ENCODE results near the gene NCDN. TPM values are rescaled to one million over a fixed set of nuclear protein-coding genes. Genes with fewer than 3 reads are reported as not detected.

Gene NCDN
- total RNA-seq, 2 donors from 2014 or later, result 37.6 to 49.4 TPM

GRCh38 chr1:35554266-35555211 is 3.1 kb upstream of the NCDN start:
- no peaks in the 10 kb centered on the region for H3K36me3 ChIP-seq
- peak; percentile 89 for DNase-seq (ENCODE audit: low spot score)
- intact Hi-C loops (cut with DNase I), result loop anchor here (5.0 kb wide), 1 partner anchor 362 kb away; the partner anchor contains the start of gene SFPQ

GRCh38 chr1:35555212-35555584 is 2.4 kb upstream of the NCDN start:
- DNase-seq (ENCODE audit: low spot score), result no peak
- WGBS, result 46% methylated on average over 4 of the region's 4 CpGs
- H3K27me3 ChIP-seq (replicated peaks; ENCODE audit: insufficient read depth), result no peaks in the 10 kb centered on the region
- H3K4me1 ChIP-seq (replicated peaks), result peaks cover 3% of the 10 kb centered on the region
- no peak overlapping the region for H3K27ac ChIP-seq
- intact Hi-C loops (cut with DNase I), result loop anchor here (5.0 kb wide), 1 partner anchor 363 kb away; the partner anchor contains the start of gene SFPQ
- TF ChIP-seq POLR2AphosphoS5 (IDR thresholded peaks at IDR 0.05), result no peak
- TF ChIP-seq CTCF (IDR thresholded peaks at IDR 0.05), result no peak
- TF ChIP-seq POLR2A (IDR thresholded peaks at IDR 0.05), result no peak
- H3K36me3 ChIP-seq, result no peaks in the 10 kb centered on the region
- no peaks in the 10 kb centered on the region for H3K9me3 ChIP-seq
- H3K4me3 ChIP-seq, result no peak overlapping the region

More at GRCh38 chr1:35554266-35555211, 3.1 kb upstream of the NCDN start:
- H3K4me3 ChIP-seq, result no peak overlapping the region
- peaks cover 3% of the 10 kb centered on the region for H3K4me1 ChIP-seq (replicated peaks)
- H3K27me3 ChIP-seq (replicated peaks; ENCODE audit: insufficient read depth), result no peaks in the 10 kb centered on the region
- TF ChIP-seq POLR2AphosphoS5 (IDR thresholded peaks at IDR 0.05) (peak; percentile 84), CTCF (IDR thresholded peaks at IDR 0.05) (no peak), POLR2A (IDR thresholded peaks at IDR 0.05) (no peak)
- H3K9me3 ChIP-seq, result no peaks in the 10 kb centered on the region
- H3K27ac ChIP-seq, result peak overlapping the region; percentile 29 to 40
- WGBS, result 19% methylated on average over 7 of the region's 7 CpGs

- peaks cover 7% of the 10 kb centered on the region for H3K4me1 ChIP-seq (replicated peaks)
- intact Hi-C loops (cut with DNase I), result loop anchor here (5.0 kb wide), 1 partner anchor 364 kb away; the partner anchor contains the start of gene SFPQ
- H3K36me3 ChIP-seq, result no peaks in the 10 kb centered on the region
- TF ChIP-seq POLR2A (IDR thresholded peaks at IDR 0.05) (no peak), CTCF (IDR thresholded peaks at IDR 0.05) (no peak), POLR2AphosphoS5 (IDR thresholded peaks at IDR 0.05) (no peak)
- H3K9me3 ChIP-seq, result no peaks in the 10 kb centered on the region
- H3K27me3 ChIP-seq (replicated peaks; ENCODE audit: insufficient read depth), result no peaks in the 10 kb centered on the region
- 33% methylated on average over 10 of the region's 10 CpGs for WGBS
- peak overlapping the region; percentile 66 to 80 for H3K4me3 ChIP-seq
- H3K27ac ChIP-seq, result peak overlapping the region; percentile 94 to 95
- DNase-seq (ENCODE audit: low spot score), result no peak
Observed at GRCh38 chr1:35555601-35556477, 1.8 kb upstream of the NCDN start.

GRCh38 chr1:35556484-35557117 is 998 bp upstream of the NCDN start:
- Histone ChIP-seq H3K9me3 (no peaks in the 10 kb centered on the region), H3K4me1 (replicated peaks) (peaks cover 10% of the 10 kb centered on the region)
- intact Hi-C loops (cut with DNase I), result loop anchor here (5.0 kb wide), 1 partner anchor 364 kb away; the partner anchor contains the start of gene SFPQ

More at GRCh38 chr1:35556484-35557117, 998 bp upstream of the NCDN start:
- WGBS, result 2% methylated on average over 13 of the region's 17 CpGs
- Histone ChIP-seq H3K36me3 (no peaks in the 10 kb centered on the region), H3K27ac (peak overlapping the region; percentile 94 to 95), H3K4me3 (peak overlapping the region; percentile 66 to 80), H3K27me3 (replicated peaks; ENCODE audit: insufficient read depth) (no peaks in the 10 kb centered on the region)
- TF ChIP-seq POLR2AphosphoS5 (IDR thresholded peaks at IDR 0.05), result no peak
- no peak for TF ChIP-seq POLR2A (IDR thresholded peaks at IDR 0.05)
- TF ChIP-seq CTCF (IDR thresholded peaks at IDR 0.05), result no peak
- DNase-seq (ENCODE audit: low spot score), result no peak
